ENCODE results near the gene NID1.

Gene NID1

DNA sequence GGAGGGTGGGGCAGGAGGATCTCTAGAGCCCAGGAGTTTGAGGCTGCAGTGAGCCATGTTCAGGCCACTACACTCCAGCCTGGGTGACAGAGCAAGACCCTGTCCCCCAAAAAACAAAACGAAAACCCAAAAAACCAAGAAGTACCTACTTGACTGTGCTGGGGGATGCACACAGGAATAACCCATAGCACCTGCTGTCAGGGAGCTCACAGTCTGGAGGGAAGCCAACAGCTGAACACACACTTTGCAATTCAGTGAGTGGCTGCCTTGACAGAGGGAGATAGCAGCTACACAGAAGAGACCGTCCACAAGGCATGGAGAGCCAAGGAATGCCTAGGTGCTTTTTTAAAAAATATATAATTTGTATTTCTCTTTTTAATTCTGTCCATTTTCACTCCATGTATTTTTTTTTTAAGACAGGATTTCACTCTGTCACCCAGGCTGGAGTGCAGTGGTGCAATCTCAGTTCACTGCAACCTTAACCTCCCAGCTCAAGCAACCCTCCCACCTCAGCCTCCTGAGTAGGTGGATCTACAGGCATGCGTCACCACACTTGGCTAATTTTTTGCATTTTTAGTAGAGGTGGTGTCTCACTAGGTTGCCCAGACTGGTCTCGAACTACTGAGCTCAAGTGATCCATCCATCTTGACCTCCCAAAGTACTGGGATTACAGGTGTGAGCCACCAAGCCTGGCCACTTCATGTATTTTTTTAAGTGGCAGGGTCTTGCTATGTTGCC is 68.7 kb downstream of the NID1 start:
- no peak for TF ChIP-seq CTCF (IDR thresholded peaks at IDR 0.05; ENCODE audit: low read depth, low read length)
- in situ Hi-C loops (cut with HindIII; ENCODE audit: low sequenced_read_pairs): no loop called here
- H3K4me3 ChIP-seq (ENCODE audit: low read depth, low read length): no peak overlapping the region
- DNase-seq (ENCODE audit: low read depth, low spot score): no peak

DNA sequence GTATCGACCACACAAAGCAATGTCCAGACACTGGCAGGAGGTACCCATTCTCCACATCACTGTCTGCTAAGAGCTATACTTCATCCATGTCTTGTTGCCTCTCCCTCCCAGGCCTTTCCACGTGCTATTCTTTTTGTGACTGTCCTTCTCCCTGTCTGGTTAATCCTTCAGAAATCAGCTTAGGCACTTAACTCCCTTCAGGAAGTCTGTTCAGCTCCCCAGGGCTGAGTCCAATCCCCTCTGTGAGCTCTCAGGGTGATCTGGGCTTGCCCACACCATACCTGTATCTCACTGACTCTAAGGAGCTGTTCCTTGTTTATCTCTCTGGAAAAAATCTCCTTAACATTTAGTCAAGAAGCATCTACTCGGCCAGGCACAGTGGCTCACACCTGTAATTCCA is 69.4 kb downstream of the NID1 start:
- no peak overlapping the region for H3K4me3 ChIP-seq (ENCODE audit: low read depth, low read length)
- no peak for DNase-seq (ENCODE audit: low read depth, low spot score)
- TF ChIP-seq CTCF (IDR thresholded peaks at IDR 0.05; ENCODE audit: low read depth, low read length): no peak
- in situ Hi-C loops (cut with HindIII; ENCODE audit: low sequenced_read_pairs): no loop called here

- no peak for TF ChIP-seq CTCF (IDR thresholded peaks at IDR 0.05; ENCODE audit: low read depth, low read length)
- in situ Hi-C loops (cut with HindIII; ENCODE audit: low sequenced_read_pairs): no loop called here
- no peak overlapping the region for H3K4me3 ChIP-seq (ENCODE audit: low read depth, low read length)
Observed at GRCh38 chr1:235993652-235994051, 71.2 kb downstream of the NID1 start.

DNA sequence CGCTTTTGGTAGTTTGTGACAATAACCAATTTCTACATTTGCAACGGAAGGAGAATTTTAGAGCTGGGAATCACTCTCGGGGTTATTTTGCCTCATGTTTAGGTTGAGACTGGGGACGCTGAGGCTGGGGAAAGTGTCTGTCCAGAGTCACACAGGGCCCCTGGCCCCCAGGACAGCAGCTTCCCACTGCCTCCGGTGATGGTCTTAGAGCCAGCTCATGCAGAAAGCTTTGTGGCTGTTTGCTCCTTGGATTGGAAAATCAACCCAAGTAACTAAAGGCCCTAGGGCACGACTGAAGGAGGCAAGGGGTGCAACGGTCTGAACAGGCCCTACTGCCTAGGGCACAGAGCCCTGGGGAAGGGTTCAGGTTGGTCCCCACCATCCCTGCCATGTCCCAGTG is 72.0 kb downstream of the NID1 start:
- in situ Hi-C loops (cut with HindIII; ENCODE audit: low sequenced_read_pairs): no loop called here
- no peak for DNase-seq (ENCODE audit: low read depth, low spot score)
- no peak overlapping the region for H3K4me3 ChIP-seq (ENCODE audit: low read depth, low read length)
- no peak for TF ChIP-seq CTCF (IDR thresholded peaks at IDR 0.05; ENCODE audit: low read depth, low read length)

More at GRCh38 chr1:235993652-235994051, 71.2 kb downstream of the NID1 start:
- no peak for DNase-seq (ENCODE audit: low read depth, low spot score)

- no peak for DNase-seq (ENCODE audit: low read depth, low spot score)
- in situ Hi-C loops (cut with HindIII; ENCODE audit: low sequenced_read_pairs): no loop called here
- no peak for TF ChIP-seq CTCF (IDR thresholded peaks at IDR 0.05; ENCODE audit: low read depth, low read length)
- H3K4me3 ChIP-seq (ENCODE audit: low read depth, low read length): no peak overlapping the region
Observed at GRCh38 chr1:235992346-235992745, 72.5 kb downstream of the NID1 start.

- TF ChIP-seq CTCF (IDR thresholded peaks at IDR 0.05; ENCODE audit: low read depth, low read length): no peak
- H3K4me3 ChIP-seq (ENCODE audit: low read depth, low read length): no peak overlapping the region
- DNase-seq (ENCODE audit: low read depth, low spot score): no peak
- in situ Hi-C loops (cut with HindIII; ENCODE audit: low sequenced_read_pairs): no loop called here
Observed at GRCh38 chr1:235990330-235990795, 74.5 kb downstream of the NID1 start.

All from astrocyte of the spinal cord (primary cell).